Measurements from ENCODE around the gene DNAAF1.
A peak's percentile ranks its signal among the peaks of the same experiment; 100 is the strongest.

Gene DNAAF1

GRCh38 chr16:84155771-84156170 is 10.7 kb downstream of the DNAAF1 start:
- H3K36me3 ChIP-seq (ENCODE audit: insufficient read depth, low read length) = no peaks in the 10 kb centered on the region
- H3K79me2 ChIP-seq (ENCODE audit: insufficient read depth, low read length) = no peaks in the 10 kb centered on the region
- no peak for DNase-seq
- H4K20me1 ChIP-seq (ENCODE audit: insufficient read depth, low read length) = no peaks in the 10 kb centered on the region
- no peaks in the 10 kb centered on the region for H3K9me3 ChIP-seq (ENCODE audit: insufficient read depth, low read length, severe bottlenecking)
- no peaks in the 10 kb centered on the region for H3K27me3 ChIP-seq (ENCODE audit: insufficient read depth, low read length, poor library complexity)
- no peak overlapping the region for H3K4me3 ChIP-seq (ENCODE audit: low read depth in 1 of 2, low read length in 2 of 2)
- no peak overlapping the region for H3K27ac ChIP-seq (ENCODE audit: low read length)
- no peak for ATAC-seq (ENCODE audit: insufficient read depth, low read depth)
- TF ChIP-seq EZH2 (IDR thresholded peaks at IDR 0.05; ENCODE audit: borderline replicate concordance, low read depth, low read length, severe bottlenecking) = no peak
- no peak for TF ChIP-seq CTCF (IDR thresholded peaks at IDR 0.05; ENCODE audit: borderline replicate concordance, extremely low read depth, low read length, poor library complexity, severe bottlenecking)
- H3K9ac ChIP-seq (ENCODE audit: low read depth, low read length) = no peak overlapping the region
- H3K4me2 ChIP-seq (ENCODE audit: insufficient read depth, low read length) = no peak overlapping the region
- H2AFZ ChIP-seq (ENCODE audit: low read depth, low read length) = no peak overlapping the region
- no peaks in the 10 kb centered on the region for H3K4me1 ChIP-seq (ENCODE audit: insufficient read depth, low read length)

GRCh38 chr16:84156342-84156784 is 11.3 kb downstream of the DNAAF1 start:
- Histone ChIP-seq H3K79me2 (ENCODE audit: insufficient read depth, low read length) (no peaks in the 10 kb centered on the region), H3K4me3 (ENCODE audit: low read depth in 1 of 2, low read length in 2 of 2) (no peak overlapping the region), H3K36me3 (ENCODE audit: insufficient read depth, low read length) (no peaks in the 10 kb centered on the region), H3K9ac (ENCODE audit: low read depth, low read length) (no peak overlapping the region), H3K9me3 (ENCODE audit: insufficient read depth, low read length, severe bottlenecking) (no peaks in the 10 kb centered on the region), H3K4me1 (ENCODE audit: insufficient read depth, low read length) (no peaks in the 10 kb centered on the region), H3K27ac (ENCODE audit: low read length) (no peak overlapping the region), H3K4me2 (ENCODE audit: insufficient read depth, low read length) (no peak overlapping the region), H4K20me1 (ENCODE audit: insufficient read depth, low read length) (no peaks in the 10 kb centered on the region), H3K27me3 (ENCODE audit: insufficient read depth, low read length, poor library complexity) (peaks cover under 1% of the 10 kb centered on the region), H2AFZ (ENCODE audit: low read depth, low read length) (no peak overlapping the region)
- TF ChIP-seq EZH2 (IDR thresholded peaks at IDR 0.05; ENCODE audit: borderline replicate concordance, low read depth, low read length, severe bottlenecking) = no peak
- TF ChIP-seq CTCF (IDR thresholded peaks at IDR 0.05; ENCODE audit: borderline replicate concordance, extremely low read depth, low read length, poor library complexity, severe bottlenecking) = peak; percentile 26
- DNase-seq = no peak
- ATAC-seq (ENCODE audit: insufficient read depth, low read depth) = no peak

- Histone ChIP-seq H3K4me2 (ENCODE audit: insufficient read depth, low read length) (no peak overlapping the region), H2AFZ (ENCODE audit: low read depth, low read length) (no peak overlapping the region), H3K27ac (ENCODE audit: low read length) (no peak overlapping the region), H3K79me2 (ENCODE audit: insufficient read depth, low read length) (no peaks in the 10 kb centered on the region), H3K4me3 (ENCODE audit: low read depth in 1 of 2, low read length in 2 of 2) (no peak overlapping the region), H3K9me3 (ENCODE audit: insufficient read depth, low read length, severe bottlenecking) (no peaks in the 10 kb centered on the region), H3K4me1 (ENCODE audit: insufficient read depth, low read length) (no peaks in the 10 kb centered on the region), H3K27me3 (ENCODE audit: insufficient read depth, low read length, poor library complexity) (peaks cover 6% of the 10 kb centered on the region), H3K36me3 (ENCODE audit: insufficient read depth, low read length) (no peaks in the 10 kb centered on the region), H3K9ac (ENCODE audit: low read depth, low read length) (no peak overlapping the region), H4K20me1 (ENCODE audit: insufficient read depth, low read length) (no peaks in the 10 kb centered on the region)
- DNase-seq (no peak), ATAC-seq (ENCODE audit: insufficient read depth, low read depth) (no peak)
- TF ChIP-seq CTCF (IDR thresholded peaks at IDR 0.05; ENCODE audit: borderline replicate concordance, extremely low read depth, low read length, poor library complexity, severe bottlenecking) (no peak), EZH2 (IDR thresholded peaks at IDR 0.05; ENCODE audit: borderline replicate concordance, low read depth, low read length, severe bottlenecking) (no peak)
These were observed 13.9 kb downstream of the DNAAF1 start for GRCh38 chr16:84159007-84159406.

- no peaks in the 10 kb centered on the region for H3K4me1 ChIP-seq (ENCODE audit: insufficient read depth, low read length)
- no peak overlapping the region for H3K4me2 ChIP-seq (ENCODE audit: insufficient read depth, low read length)
- no peak for ATAC-seq (ENCODE audit: insufficient read depth, low read depth)
- H3K9me3 ChIP-seq (ENCODE audit: insufficient read depth, low read length, severe bottlenecking) = no peaks in the 10 kb centered on the region
- H4K20me1 ChIP-seq (ENCODE audit: insufficient read depth, low read length) = no peaks in the 10 kb centered on the region
- H2AFZ ChIP-seq (ENCODE audit: low read depth, low read length) = no peak overlapping the region
- peaks cover 11% of the 10 kb centered on the region for H3K27me3 ChIP-seq (ENCODE audit: insufficient read depth, low read length, poor library complexity)
- no peak for DNase-seq
- no peaks in the 10 kb centered on the region for H3K79me2 ChIP-seq (ENCODE audit: insufficient read depth, low read length)
- TF ChIP-seq EZH2 (IDR thresholded peaks at IDR 0.05; ENCODE audit: borderline replicate concordance, low read depth, low read length, severe bottlenecking) (no peak), CTCF (IDR thresholded peaks at IDR 0.05; ENCODE audit: borderline replicate concordance, extremely low read depth, low read length, poor library complexity, severe bottlenecking) (no peak)
- no peak overlapping the region for H3K9ac ChIP-seq (ENCODE audit: low read depth, low read length)
- H3K27ac ChIP-seq (ENCODE audit: low read length) = no peak overlapping the region
- H3K4me3 ChIP-seq (ENCODE audit: low read depth in 1 of 2, low read length in 2 of 2) = no peak overlapping the region
- no peaks in the 10 kb centered on the region for H3K36me3 ChIP-seq (ENCODE audit: insufficient read depth, low read length)
These were observed 14.7 kb downstream of the DNAAF1 start for GRCh38 chr16:84159800-84160199.
